GM18498 (cell line): ENCODE measurements around the gene TWIST2.

Experiments
- ATAC-seq: cut with Tn5 transposase; IDR thresholded peaks from one replicate; pipeline ENCODE4 v1.9.1; 2021; ENCODE audit warnings: mild to moderate bottlenecking, moderate library complexity; ENCODE audit not compliant: unreplicated experiment

Gene TWIST2

DNA sequence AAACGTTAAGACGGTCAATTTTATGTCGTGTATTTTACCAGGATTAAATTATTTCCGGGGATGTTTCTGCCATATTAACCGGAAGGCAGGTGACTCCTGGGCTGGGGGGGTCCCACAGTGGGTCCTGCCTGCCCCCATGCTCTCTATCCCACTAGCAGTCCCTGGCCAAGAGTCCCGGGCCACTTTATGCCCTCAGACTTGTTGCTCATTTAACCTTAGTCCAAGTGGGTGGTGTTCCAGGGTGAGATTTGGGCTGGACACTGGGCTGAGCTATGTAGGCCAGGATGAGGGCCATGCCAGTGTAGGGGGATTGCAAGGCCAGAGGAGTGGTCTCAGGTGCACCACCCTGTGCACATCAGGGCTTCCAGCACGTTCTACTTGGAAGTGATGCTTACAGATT lies 24.1 kb downstream of the TWIST2 start:
- ATAC-seq: no peak

DNA sequence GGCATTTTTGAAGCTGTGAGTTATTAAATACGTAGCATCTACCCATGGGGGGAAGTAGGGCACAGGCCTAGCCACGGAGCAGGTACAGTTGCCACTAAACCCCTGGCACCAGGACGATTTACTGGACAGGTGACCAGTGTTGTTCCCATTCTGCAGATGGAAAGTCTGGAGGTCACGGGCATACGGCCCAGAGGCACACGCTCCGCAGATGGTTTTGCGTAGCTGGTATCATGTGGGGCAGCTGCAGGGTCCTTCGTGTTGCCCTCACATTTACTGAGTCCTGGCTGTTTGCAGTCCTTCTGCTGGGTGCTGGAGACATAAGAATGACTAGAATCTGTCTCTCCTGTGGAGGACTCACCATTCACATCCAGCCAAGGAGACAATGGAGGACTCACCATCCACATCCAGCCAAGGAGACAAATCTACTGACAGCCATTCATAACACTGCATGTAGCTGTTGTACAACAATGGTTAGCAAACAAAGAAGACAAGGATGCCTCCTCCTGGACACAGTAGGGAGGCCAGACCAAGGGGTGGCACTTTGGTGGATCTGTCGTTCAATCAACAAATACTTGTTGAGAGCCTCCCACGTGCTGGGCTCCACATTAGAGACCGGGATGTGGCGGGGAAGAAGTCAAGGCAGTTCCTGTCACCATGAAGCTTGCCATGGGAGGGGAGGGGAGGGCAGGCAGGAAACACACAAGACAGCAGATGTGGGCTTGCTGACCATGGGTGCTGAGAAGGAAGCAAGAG lies 24.9 kb downstream of the TWIST2 start:
- ATAC-seq: no peak

DNA sequence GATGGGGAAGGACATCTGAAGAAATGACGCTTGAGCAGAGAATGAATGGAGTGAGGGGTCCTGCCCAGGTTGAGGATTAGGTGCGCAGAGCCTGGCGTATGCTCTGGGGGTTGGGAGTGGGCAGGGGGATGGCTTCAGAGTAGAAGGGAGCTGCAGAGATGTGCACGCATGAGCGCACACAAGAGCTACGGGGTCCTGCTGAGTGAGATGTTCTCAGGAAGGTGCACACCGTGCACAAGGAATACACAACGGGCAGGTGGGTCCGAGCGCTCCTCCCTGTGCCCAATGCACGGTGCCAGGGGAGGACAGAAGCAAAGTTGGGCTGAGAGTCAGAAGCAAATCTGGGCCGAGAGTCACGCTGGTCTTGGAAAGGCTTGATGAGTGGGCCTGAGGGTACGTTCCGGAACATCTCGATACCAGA lies 25.5 kb downstream of the TWIST2 start:
- no peak for ATAC-seq

DNA sequence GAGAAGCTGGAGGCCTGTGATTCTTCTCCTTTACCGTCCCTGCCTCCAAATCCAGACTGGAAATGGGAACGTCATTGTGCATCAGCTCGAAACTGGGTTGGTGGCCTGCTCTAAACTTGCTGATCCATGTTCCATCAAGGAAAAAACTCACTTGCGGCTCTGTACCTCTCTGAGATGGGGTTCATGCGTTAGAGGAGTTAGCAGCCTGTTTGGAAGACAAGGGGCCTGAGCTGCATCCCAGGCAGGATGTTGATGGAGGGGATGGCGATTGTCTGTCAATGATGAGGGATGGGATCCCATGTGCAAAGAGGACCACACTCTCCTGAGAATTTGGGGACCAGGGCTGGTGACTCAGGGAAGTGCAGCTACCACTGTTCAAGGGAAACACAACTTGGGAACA lies 26.0 kb downstream of the TWIST2 start:
- ATAC-seq: no peak

DNA sequence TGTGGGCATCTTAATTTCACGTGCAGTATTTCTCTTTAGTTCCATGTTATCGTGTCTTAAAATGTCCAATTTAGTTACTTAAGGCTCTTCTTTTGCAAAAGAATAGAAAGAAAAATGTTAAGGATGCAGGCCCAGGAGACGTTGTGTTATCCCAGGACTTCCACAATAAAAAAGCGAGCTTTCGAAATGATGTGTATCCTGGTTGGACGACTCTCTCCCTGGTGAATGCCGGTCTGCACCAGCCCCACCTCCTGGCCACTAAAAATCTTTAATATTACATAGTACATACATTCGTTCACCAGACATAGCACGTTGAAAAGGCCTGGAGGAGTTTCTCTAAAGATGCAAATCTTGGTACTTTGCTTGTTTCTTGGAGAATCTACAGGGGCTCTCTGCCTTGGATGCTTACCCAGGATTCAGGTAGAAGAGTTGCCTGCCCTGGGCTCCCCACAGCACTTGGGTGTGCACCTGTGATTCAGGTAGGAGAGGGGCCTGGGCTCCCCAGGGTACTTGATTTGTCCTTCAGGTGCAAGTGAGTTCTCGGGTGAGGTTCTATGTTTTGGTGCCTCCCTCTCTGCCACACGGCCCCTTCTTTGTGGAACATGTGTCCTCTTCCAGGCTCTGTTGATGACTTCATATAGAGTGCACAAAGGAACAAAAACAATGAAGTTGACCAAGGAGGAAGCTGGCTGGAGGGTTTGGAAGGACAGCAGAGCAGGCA lies 26.6 kb downstream of the TWIST2 start:
- ATAC-seq: no peak

DNA sequence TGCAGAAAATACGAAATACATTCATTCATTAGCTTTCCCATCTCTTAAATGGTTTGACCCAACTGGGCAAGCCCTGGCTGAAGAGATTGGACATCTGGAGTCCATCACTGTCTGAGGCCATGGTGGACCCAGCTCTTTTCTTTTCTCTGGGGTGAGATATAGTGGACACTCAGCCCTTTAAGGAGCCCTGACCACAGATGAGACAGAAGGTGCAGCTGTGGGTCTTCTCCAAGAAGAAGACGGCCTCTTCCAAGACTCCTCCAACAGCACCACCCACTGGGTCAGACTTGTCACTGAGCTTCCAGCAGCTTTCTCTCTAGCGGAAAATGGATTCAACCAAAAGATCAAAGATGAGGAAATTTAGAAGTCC lies 27.2 kb downstream of the TWIST2 start:
- no peak for ATAC-seq

DNA sequence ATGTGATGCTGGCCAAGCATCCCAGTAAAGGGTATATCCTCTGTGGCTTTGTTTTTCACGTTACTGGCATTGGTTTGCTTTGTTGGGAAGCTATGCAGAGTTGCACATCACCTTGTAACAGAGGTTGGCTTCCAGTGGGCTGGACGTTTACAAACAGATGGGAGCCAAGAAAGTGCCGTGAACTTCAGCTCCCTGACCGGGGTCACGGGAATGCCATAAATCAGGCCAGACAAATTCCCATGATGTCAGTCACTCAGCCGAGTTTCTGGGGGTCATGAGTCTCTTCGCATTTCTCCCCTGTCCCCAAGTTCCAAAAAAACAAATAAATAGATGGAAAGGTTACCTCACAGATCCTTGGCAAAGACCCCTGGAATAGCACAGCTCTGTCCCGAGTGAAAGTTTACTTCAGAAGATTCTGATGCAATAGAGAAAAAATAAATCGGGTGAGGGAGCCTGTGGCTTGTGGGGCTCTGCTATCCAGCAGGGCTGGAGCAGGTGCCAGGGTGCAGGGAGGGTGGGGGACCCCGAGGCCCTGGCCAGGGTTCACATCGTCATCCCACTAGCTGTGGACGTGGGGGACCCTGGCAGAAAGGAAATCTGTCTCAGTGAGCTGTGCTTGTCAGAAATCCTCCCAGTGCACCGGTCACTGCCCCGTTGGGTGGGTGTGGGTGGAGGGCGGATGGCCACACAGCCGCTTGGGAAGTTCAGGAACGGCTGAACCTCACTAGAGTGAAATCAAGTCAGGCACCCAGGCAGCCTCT lies 27.8 kb downstream of the TWIST2 start:
- no peak for ATAC-seq

DNA sequence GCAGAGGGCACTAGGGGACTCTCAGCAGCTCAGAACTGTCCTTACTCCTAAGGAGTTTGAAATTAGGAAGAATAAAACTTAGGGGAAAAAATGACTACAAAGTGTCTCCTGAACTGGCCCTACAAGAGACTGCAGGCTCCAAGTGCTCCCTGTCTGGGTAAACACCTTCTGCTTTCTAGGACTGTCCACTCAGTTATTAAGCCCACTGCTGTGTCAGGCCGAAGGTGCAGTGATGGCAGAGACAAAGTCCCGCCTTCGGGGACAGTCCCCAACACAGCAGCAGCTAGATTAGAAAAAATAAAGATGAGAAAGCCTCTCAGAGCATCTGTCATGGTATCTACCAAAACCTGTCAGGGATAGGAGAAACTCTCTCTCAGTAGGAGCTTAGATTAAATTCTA lies 28.3 kb downstream of the TWIST2 start:
- ATAC-seq: no peak

DNA sequence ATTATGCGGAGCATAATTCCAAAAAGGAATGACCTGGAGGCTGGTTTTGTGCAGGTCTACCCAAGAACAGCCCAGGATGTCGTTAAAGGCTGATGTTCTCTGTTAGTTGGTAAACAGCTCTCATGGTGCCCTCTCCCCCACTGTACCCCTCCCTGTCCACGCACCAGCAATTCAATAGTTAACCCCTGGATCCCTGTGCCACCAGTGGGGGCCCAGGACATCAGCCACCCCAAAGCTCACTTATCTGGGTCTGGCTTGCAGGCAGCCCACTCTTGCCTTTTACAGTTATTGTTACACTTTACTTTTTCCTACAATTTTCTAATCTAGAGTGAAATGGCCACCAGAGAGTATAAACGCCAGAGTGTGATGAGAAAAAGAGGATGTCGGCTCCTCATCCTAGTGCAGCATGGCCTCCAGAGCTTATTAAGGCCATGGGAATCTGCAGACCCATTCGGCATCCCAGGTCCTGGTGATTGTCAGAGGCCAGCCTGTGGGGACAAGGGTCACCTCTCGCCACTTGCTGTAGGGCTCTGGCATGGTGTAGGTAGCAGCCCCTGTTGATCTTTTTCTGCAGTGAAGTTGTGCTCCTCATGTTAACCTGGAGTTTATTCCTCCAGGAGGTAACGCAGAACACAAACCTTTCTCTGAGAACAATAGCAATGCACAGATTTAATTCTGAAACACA lies 30.3 kb downstream of the TWIST2 start:
- ATAC-seq: no peak

DNA sequence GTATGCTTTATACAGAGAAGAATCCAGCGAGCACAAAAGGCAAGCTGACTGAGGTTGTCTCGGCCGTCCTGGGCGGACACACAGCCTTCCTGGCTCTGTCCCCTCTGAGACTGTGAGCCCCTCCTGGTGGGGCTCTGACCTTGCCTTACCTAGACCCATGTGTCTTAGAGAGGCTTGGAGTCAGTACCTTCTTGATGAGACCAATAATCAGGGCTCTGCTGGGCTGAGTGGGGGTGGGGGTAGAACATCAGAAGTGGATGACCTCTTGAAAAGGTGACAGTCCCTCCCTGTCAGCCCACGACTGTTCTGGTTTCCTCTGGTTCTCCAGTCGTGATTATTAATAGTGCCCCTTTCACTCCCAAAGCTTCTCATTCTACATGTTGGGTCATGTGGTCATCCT lies 31.2 kb downstream of the TWIST2 start:
- ATAC-seq: no peak

DNA sequence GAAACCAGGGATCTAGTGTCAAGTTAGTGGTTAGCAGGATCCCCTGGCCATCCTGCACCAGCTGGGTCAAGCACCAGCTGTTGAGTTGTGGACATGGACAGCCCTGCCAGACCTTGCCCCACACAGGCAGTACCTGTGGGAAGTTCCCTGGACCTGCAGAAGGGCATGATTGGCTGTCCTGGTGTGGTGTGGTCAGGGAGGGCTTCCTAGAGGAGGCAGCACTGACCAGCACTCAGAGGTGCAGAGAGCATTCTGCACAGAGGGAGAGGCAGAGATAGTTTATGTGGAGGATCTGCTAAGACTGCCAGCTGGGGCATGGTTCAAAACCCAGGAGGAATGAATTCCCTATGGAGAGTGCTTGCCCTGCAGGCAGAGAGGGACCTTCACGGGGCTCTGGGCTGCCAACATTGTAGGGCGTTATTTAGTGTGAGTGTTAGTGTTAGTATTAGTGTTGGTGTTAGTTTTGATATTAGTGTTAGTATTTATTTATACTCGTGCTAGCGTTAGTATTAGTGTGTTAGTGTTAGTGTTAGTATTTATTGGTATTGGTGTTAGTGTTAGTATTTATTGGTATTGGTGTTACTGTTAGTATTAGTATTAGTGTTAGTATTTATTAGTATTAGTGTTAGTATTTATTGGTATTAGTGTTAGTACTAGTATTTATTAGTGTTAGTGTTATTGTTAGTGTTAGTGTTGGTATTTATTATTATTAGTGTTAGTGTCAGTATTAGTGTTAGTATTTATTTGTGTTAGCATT lies 31.9 kb downstream of the TWIST2 start:
- no peak for ATAC-seq

DNA sequence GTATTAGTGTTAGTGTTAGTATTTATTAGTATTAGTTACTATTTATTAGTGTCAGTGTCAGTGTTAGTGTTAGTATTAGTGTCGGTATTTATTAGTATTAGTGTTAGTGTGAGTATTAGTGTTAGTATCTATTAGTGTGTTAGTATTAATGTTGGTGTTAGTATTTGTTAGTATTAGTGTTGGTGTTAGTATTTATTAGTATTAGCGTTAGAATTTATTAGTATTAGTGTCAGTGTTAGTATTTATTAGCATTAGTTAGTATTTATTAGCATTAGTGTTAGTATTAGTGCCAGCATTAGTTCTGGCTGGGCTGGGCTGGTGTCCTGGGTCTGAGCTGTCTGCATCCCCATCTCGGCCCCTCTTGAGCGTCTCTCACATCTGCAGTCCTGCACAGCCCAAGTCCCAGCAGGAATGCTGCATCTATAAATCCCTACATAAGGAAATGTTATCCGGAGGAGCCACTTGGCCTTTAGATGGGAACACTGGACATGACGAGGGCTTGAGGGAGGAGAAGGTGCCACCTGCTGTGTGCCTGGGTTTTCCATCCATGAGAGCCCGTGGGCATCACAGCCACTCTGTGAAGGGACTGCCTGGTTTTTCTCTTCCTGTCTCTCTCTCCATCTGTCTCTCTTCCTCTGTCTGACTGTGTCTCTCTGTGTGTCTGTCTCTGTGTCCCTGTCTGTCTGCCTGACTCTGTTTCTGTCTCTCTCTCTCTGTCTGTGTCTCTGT lies 33.6 kb downstream of the TWIST2 start:
- no peak for ATAC-seq

DNA sequence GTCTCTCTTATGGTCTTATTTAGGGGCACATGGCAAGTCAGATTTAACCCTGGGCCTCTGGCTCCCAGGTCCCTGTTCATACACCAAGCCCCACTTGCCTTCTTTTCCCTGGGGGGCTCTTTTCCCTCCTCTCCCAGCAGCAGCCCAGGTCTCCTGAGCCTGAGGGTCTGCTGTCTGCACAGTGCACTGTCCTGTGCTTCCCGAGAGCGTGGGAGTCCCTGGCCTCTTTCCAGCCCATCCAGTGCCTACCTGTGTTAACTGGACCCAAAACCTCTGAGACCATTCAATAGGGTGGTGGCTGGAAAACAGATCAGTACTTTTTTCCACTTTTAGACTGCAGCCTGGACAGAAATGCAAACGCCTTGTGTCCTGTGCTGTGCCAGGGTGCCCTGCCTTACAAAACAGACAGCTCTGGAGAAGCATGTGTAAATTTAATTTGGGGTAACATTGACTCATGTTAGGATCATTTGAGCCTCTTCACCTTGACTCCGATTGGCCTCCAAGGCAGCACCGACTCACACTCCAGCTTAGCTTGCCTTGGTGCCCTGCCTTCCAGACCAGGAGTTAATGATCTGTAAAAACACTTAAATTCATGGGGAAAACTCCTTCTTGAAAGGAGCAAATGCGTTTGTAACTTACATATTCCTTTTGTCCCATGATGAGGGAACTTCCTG lies 34.3 kb downstream of the TWIST2 start:
- no peak for ATAC-seq

DNA sequence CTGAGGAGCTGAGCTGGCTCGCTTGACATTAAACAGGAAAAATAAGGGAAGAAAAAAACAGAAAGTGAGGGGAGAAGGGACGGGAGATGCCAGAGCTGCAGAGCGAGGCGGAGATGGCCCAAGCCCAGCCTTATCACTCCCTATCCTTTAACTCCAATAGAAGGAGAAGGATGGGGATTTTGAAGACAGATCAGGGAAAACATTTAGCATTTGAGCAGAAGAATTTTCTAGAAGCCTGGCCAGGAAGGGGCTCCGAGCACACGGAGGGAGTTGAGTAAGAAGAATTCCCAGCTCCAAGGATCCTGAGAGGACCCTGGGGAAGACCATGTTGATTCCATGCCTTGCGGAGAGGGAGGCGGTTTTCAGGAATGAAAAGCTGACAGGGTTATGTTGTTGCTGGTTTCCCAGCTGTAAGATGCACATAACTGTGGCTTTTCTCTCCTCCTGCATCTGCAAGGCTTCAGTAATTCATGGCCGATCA lies 35.6 kb downstream of the TWIST2 start:
- ATAC-seq: no peak

DNA sequence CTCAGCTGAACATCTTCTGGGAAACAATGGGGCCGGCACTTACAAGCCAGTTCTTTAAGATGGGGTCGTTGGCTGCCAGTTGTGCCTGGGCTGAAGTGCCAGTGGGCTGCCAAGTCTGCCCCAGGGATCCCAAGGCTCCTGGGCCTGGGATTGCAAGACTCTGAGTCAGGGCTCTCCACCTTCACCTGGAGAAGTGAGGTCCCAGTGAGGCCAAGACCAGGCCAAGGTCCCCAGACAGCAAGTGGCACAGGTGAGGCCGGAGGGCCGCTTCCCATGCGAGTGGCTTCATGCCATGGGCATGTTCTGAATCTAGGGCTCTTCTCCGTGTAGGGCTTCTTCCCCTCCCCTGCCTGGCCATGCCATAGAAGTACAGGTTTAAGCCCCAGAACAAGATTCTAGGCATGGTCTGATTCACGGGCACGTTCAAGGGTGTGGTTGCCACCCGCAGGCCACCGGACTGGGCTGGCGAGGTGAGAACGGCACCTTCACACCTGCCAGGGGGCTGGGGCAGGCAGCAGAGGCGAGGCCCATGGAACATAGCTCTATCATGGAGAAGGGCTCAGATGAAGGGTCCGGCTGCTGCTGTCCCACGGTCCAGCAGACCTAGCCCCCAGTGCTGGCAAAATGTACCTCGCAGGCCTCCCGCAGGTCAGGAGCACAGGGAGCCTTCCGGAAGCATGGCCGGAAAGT lies 36.4 kb downstream of the TWIST2 start:
- no peak for ATAC-seq

DNA sequence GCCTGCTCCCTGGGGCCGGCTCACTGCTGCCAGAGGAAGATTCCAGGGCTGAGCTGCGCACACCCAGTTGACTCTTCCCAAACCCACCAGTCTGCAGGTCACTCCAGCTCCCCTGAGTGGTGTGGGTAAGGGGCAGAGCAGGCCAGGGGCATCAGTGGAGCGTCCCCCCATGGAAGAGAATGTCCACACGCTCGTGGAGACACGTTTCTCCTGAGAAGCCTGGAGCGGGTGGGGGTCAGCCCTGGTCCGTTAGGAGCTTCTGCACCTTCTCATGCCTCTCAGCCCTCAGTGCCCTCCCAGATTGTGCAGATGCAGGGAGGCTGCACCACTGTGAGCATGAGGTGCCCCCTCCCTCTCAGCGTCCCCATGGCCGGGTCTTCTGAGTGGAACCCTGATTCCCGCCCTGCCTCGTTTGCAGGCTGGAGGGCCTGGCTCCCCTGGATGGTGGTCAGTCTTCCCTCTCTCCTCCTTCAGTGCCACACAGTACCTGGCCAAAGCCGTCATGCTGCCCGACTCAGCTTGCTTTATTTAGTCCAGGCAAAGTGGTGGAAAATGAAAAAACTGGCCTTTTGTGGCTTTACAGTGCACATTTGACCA lies 37.0 kb downstream of the TWIST2 start:
- no peak for ATAC-seq

DNA sequence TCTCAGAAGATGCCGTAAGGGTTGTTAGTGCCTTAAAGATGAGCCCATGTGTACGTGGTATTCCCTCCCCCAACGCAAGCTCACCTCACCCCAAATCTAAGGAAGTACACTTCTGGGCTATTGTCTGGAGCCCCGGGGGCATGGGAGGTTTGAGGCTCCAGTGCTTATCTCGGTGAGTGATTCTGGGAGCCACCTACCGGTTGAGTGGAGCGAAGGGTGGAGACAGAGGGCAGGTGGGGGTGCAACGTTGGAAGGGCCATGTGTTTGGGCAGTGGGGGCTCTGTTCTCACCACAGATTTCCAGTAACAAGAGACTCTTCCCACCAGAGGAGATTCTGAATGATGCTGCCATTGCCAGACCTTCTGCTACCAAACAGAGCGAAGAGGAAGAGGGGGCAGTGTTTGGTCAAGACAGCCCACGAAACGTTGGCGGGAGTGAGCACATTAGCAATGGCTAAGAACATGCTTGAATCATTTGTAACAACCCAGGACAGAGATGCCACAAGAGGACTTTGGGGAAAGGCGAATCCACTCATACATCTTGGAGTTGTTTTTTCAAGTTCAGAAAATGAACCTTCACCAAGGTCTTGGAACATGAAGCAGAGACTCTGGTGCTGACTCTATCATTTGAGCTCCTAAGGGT lies 38.7 kb downstream of the TWIST2 start:
- no peak for ATAC-seq

DNA sequence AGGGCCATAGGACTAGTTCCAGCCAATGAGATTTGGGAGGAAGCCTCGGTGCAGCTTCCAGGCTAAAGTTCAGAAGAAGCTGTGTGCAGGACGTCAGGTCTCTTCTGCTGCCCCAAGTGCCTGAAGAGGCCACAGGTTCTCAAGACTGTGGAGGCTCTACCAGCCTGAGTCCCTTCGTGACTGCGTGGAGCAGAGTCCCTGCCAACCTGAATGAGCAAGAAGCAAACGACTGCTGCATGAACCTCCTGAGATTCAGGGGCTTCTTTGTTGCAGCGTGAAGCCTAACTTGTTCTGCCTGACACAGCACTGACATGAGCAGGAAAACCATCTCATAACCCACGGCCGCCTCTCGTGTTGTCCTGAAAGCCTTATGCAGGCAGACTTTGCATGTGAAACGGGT lies 39.7 kb downstream of the TWIST2 start:
- ATAC-seq: no peak
